Activated CD4-positive, alpha-beta T cell treated with anti-CD3 and anti-CD28 coated beads, Interleukin-2, amount 10 ng/mL, durations not matched to agents 24 days and 14 days (primary cell): ENCODE measurements around the gene TBX4. TPM values are rescaled to one million over a fixed set of nuclear protein-coding genes. Genes with fewer than 3 reads are reported as not detected.

ENCODE experiments used
- total RNA-seq: library from RNA; stranded (reverse); gene quantifications from 2 replicates; pipeline ENCODE4 v1.2.3, GENCODE V29; 2022

Gene TBX4
- total RNA-seq, 1 donor from 2014 or later = not detected

Other genes with a start within 250 kb of the TBX4 start
- not detected in 2 replicates for gene TBX2, start 52.6 kb upstream of the TBX4 start, total RNA-seq
- not detected in 2 replicates for gene NACA2, start 138.8 kb downstream of the TBX4 start, total RNA-seq